Brain microvascular endothelial cell (primary cell): ENCODE data around the gene DISP2.

Experiments used
- DNase-seq: peaks from one replicate; pipeline ENCODE4 v3.0.0-alpha.2; 2020
- H3K27ac ChIP-seq: fragments of 250-450 bp; sonication (Bioruptor Pico); 2 replicates; pipeline ENCODE4 v1.5.1; 2020; ENCODE audit warnings: mild to moderate bottlenecking, moderate library complexity
- H3K27me3 ChIP-seq: fragments of 250-450 bp; sonication (Bioruptor Pico); replicated peaks from 2 replicates; pipeline ENCODE4 v1.5.1; 2020; ENCODE audit warnings: mild to moderate bottlenecking
- H3K36me3 ChIP-seq: fragments of 250-450 bp; sonication (Bioruptor Pico); replicated peaks from 2 replicates; pipeline ENCODE4 v1.5.1; 2020; ENCODE audit warnings: mild to moderate bottlenecking
- H3K4me3 ChIP-seq: 2 replicates; pipeline ENCODE4 v1.5.1; 2011; ENCODE audit warnings: low read depth, mild to moderate bottlenecking, control low read depth, low read length, moderate library complexity
- CTCF ChIP-seq: IDR thresholded peaks from 2 replicates; pipeline ENCODE4 v1.5.1; 2011; ENCODE audit warnings: low read depth, mild to moderate bottlenecking, moderate library complexity, low read length, control low read depth, inconsistent platforms; ENCODE audit errors: missing control alignments
- in situ Hi-C: cut with HindIII; loops from 2 replicates; pipeline ENCODE4 v1.10.0; 2017; ENCODE audit warnings: low sequenced_read_pairs, low pct_ligation_motif_present

DISP2 gene

DNA sequence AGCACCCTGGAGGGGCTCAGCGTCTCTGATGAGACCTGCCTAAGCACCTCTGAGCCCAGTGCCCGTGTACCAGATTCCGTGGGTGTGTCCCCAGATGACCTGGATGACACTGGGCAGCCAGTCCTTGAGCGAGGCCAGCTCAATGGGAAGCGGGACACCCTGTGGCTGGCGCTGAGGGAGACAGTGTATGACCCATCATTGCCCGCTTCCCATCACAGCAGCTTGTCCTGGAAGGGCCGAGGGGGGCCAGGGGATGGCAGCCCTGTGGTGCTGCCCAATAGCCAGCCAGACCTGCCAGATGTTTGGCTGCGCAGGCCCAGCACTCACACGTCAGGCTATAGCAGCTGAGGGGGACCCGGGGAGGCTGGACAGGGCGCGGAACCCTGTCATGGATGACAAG, 12.0 kb downstream of the DISP2 start:
- H3K36me3 ChIP-seq, result no peaks in the 10 kb centered on the region
- in situ Hi-C loops, result no loop called here
- no peak for DNase-seq
- H3K27ac ChIP-seq, result no peak overlapping the region
- TF ChIP-seq CTCF, result no peak
- no peaks in the 10 kb centered on the region for H3K27me3 ChIP-seq
- no peak overlapping the region for H3K4me3 ChIP-seq

DNA sequence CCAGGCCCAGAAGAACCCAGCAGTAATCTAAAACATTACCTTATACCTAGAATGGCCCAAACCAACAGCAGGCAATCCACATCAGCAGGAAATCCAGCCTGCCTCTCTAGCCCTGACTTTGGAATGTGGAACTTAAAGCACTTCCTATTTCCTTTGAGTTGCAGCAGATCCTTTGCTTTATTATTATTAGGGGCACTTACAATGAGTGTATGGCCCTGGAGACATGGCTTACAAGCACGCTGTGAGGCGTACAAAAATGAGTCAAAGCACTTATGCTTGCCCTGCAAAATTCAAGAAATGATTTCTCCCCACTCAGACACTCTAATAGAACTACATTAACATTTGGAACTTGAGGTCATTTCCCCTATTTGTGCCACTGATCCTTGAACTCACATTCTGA, 15.0 kb downstream of the DISP2 start:
- TF ChIP-seq CTCF, result no peak
- Histone ChIP-seq H3K36me3 (no peaks in the 10 kb centered on the region), H3K27me3 (no peaks in the 10 kb centered on the region), H3K4me3 (no peak overlapping the region), H3K27ac (no peak overlapping the region)
- in situ Hi-C loops, result no loop called here
- DNase-seq, result no peak

DNA sequence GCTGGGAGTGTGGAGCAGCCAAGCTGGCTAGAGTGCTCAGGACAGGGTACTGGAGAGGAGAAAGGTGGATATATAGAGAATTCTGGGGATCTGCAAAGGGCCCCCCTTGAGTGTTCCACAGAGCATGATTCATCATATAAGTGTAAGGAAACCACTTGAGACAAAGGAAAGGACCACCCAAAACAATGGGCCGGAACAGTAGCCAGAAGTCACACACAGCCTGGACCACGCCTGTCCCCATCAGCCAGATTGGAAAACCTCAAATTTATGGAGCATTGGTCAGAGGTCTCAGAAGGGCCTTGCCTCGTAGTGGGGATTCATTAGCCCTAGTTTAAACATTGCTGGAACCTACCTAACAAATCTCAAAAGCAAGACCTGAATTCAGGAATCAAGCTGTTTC, 19.6 kb downstream of the DISP2 start:
- DNase-seq, result no peak
- no peak for TF ChIP-seq CTCF
- H3K4me3 ChIP-seq, result no peak overlapping the region
- no peaks in the 10 kb centered on the region for H3K27me3 ChIP-seq
- H3K27ac ChIP-seq, result no peak overlapping the region
- in situ Hi-C loops, result no loop called here
- no peaks in the 10 kb centered on the region for H3K36me3 ChIP-seq

- in situ Hi-C loops, result no loop called here
- DNase-seq, result no peak
- Histone ChIP-seq H3K27me3 (no peaks in the 10 kb centered on the region), H3K27ac (peak overlapping the region; percentile 19), H3K36me3 (no peaks in the 10 kb centered on the region), H3K4me3 (no peak overlapping the region)
- TF ChIP-seq CTCF, result no peak
Observed at GRCh38 chr15:40379374-40379773, 21.4 kb downstream of the DISP2 start.

DNA sequence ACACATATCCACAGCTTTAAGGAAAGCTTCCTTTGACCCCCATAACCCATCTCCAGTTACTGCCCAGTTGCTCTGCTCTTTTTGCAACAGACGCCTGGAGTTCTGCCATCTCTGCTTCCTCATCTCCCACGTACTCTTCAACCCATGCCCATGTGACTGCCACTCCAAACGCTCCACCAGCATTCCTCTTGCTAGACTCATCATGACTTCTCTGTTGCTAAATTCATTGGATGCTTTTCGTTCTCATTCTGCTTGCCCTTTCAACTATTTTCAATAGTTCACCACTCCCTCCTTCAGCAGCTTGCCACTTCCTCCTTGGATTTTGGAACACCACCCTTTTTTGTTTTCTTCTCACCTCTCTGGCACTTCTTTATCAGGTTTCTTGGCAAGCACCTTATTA, 21.8 kb downstream of the DISP2 start:
- H3K27ac ChIP-seq, result peak overlapping the region; percentile 33
- no peaks in the 10 kb centered on the region for H3K27me3 ChIP-seq
- in situ Hi-C loops, result no loop called here
- no peaks in the 10 kb centered on the region for H3K36me3 ChIP-seq
- DNase-seq, result peak; percentile 95
- H3K4me3 ChIP-seq, result no peak overlapping the region
- no peak for TF ChIP-seq CTCF

DNA sequence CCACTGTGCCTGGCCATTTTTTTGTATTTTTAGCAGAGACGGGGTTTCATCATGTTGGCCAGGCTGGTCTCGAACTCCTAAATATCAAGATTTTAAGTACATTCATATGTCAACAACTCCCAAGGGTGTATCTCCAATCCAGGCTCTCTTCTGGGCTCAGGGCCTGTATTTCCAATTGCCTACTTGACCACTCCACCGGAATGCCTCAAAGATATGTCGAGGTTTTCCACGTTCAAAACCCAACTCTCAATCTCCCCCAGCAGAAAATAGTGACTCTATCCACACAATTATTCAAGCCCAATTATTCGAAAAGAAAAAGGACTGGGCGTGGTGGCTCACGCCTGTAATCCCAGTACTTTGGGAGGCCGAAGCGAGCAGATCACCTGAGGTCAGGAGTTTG, 22.6 kb downstream of the DISP2 start:
- no peak overlapping the region for H3K4me3 ChIP-seq
- in situ Hi-C loops, result no loop called here
- H3K27me3 ChIP-seq, result no peaks in the 10 kb centered on the region
- H3K36me3 ChIP-seq, result no peaks in the 10 kb centered on the region
- no peak for DNase-seq
- H3K27ac ChIP-seq, result peak overlapping the region; percentile 33
- no peak for TF ChIP-seq CTCF
